ENCODE results near the gene HS1BP3.

GRCh38 chr2:20631617-20632307 is 19.1 kb downstream of the HS1BP3 start:
- TF ChIP-seq CTCF (IDR thresholded peaks at IDR 0.05; ENCODE audit: borderline replicate concordance, extremely low read depth, low read length, poor library complexity, severe bottlenecking) (no peak), EZH2 (IDR thresholded peaks at IDR 0.05; ENCODE audit: borderline replicate concordance, low read depth, low read length, severe bottlenecking) (no peak)

All from DND-41 (cell line).